SK-N-SH (cell line): ENCODE measurements around the gene KANSL3. TPM values are rescaled to one million over a fixed set of nuclear protein-coding genes. Genes with fewer than 3 reads are reported as not detected.

Experiments used
- CTCF ChIA-PET: fragments of 300-600, 350-600 bp; formaldehyde crosslinking; extraction: SDS; loops from one replicate; lab custom pipeline; 2021; lab: Yijun Ruan, JAX
- POLR2A ChIA-PET: fragments of 350-600 bp; sonication (Branson Sonifier 250); formaldehyde crosslinking; extraction: SDS; loops from one replicate; lab custom pipeline; 2020; ENCODE audit warnings: antibody characterized with exemption, inconsistent platforms; lab: Yijun Ruan, JAX
- DNase-seq: peaks from one replicate; pipeline ENCODE4 v3.0.0; 2012
- H2AFZ ChIP-seq: fragments of 200-600 bp; sonication (generic); 2 replicates; pipeline ENCODE4 v1.8.1; 2016; ENCODE audit warnings: antibody characterized with exemption, mild to moderate bottlenecking, low read depth
- H3F3A ChIP-seq: fragments of 200-600 bp; sonication (generic); replicated peaks from 2 replicates; pipeline ENCODE3; 2016; ENCODE audit warnings: antibody characterized with exemption, mild to moderate bottlenecking; ENCODE audit not compliant: insufficient read depth
- H3K27ac ChIP-seq, 2 experiments: fragments of 200-500 bp in 1 of 2; fragments of 200-600 bp in 1 of 2; sonication (Bioruptor generic) in 1 of 2; sonication (generic), shearing (Covaris generic) in 1 of 2; 2 replicates each; pipeline versions ENCODE4 v1.5.1 to v1.6.1; 2014 to 2016; ENCODE audit warnings: low read depth in 2 of 2, inconsistent platforms in 1 of 2, low read length in 1 of 2, mild to moderate bottlenecking in 1 of 2, mixed read lengths in 1 of 2
- H3K27me3 ChIP-seq: fragments of 200-600 bp; sonication (generic), shearing (Covaris generic); 2 replicates; pipeline ENCODE4 v1.6.1; 2016; ENCODE audit warnings: mixed run types; ENCODE audit not compliant: insufficient read depth
- H3K36me3 ChIP-seq, 2 experiments: fragments of 200-500 bp in 1 of 2; fragments of 200-600 bp in 1 of 2; sonication (Bioruptor generic) in 1 of 2; sonication (generic) in 1 of 2; replicated peaks in 1 of 2; 2 replicates each; pipeline versions ENCODE3 to v1.5.1; 2014 to 2016; ENCODE audit warnings: low read length in 1 of 2, mild to moderate bottlenecking in 1 of 2; ENCODE audit not compliant: insufficient read depth in 2 of 2, control insufficient read depth in 1 of 2
- H3K4me1 ChIP-seq, 2 experiments: fragments of 200-500 bp in 1 of 2; fragments of 200-600 bp in 1 of 2; sonication (Bioruptor generic) in 1 of 2; sonication (generic), shearing (Covaris generic) in 1 of 2; 2 replicates each; pipeline versions ENCODE4 v1.5.1 to v1.6.1; 2014 to 2016; ENCODE audit warnings: low read depth in 1 of 2, low read length in 1 of 2, mixed run types in 1 of 2; ENCODE audit not compliant: insufficient read depth in 2 of 2, control insufficient read depth in 1 of 2
- H3K4me2 ChIP-seq: fragments of 200-600 bp; sonication (generic), shearing (Covaris generic); 2 replicates; pipeline ENCODE4 v1.6.1; 2017; ENCODE audit warnings: mixed run types
- H3K4me3 ChIP-seq, 2 experiments: fragments of 200-500 bp in 1 of 2; fragments of 200-600 bp in 1 of 2; sonication (Bioruptor generic) in 1 of 2; sonication (generic), shearing (Covaris generic) in 1 of 2; 2 replicates each; pipeline versions ENCODE4 v1.5.1 to v1.8.1; 2014 to 2016; ENCODE audit warnings: low read depth in 2 of 2, inconsistent platforms in 1 of 2, low read length in 1 of 2, mild to moderate bottlenecking in 1 of 2, mixed read lengths in 1 of 2, moderate library complexity in 1 of 2
- H3K79me2 ChIP-seq: fragments of 200-600 bp; sonication (generic); 2 replicates; pipeline ENCODE4 v1.8.1; 2017; ENCODE audit warnings: mild to moderate bottlenecking; ENCODE audit not compliant: insufficient read depth
- H3K9ac ChIP-seq: fragments of 200-600 bp; sonication (generic); 2 replicates; pipeline ENCODE4 v1.6.1; 2017; ENCODE audit warnings: mixed run types
- H3K9me2 ChIP-seq: fragments of 200-600 bp; sonication (generic); 2 replicates; pipeline ENCODE4 v1.6.1; 2017; ENCODE audit warnings: mixed run types
- H3K9me3 ChIP-seq: fragments of 200-600 bp; sonication (generic); 2 replicates; pipeline ENCODE4 v1.6.1; 2017; ENCODE audit warnings: mixed run types, mild to moderate bottlenecking, moderate library complexity
- H4K20me1 ChIP-seq: fragments of 200-600 bp; sonication (generic); 2 replicates; pipeline ENCODE4 v1.6.1; 2017; ENCODE audit warnings: mild to moderate bottlenecking, mixed run types; ENCODE audit not compliant: insufficient read depth
- ELF1 ChIP-seq: IDR thresholded peaks from 2 replicates; pipeline ENCODE4 v1.4.0; 2012
- EP300 ChIP-seq, 2 experiments: IDR thresholded peaks; 2 replicates each; pipeline versions ENCODE4 v1.4.0 to v1.6.1; 2012; ENCODE audit warnings: borderline replicate concordance in 1 of 2, low read depth in 1 of 2, low read length in 1 of 2
- FOSL2 ChIP-seq: IDR thresholded peaks from 2 replicates; pipeline ENCODE4 v1.4.0; 2012; ENCODE audit warnings: low read depth, mild to moderate bottlenecking, moderate library complexity, borderline replicate concordance
- JUND ChIP-seq: IDR thresholded peaks from 2 replicates; pipeline ENCODE4 v1.4.0; 2012
- MEF2A ChIP-seq: IDR thresholded peaks from 2 replicates; pipeline ENCODE4 v1.4.0; 2012; ENCODE audit warnings: low read depth, borderline replicate concordance
- MXI1 ChIP-seq: IDR thresholded peaks from 2 replicates; pipeline ENCODE4 v1.6.1; 2012; ENCODE audit warnings: mild to moderate bottlenecking, low read depth, low read length, improper control_type of control experiment
- NRF1 ChIP-seq: IDR thresholded peaks from 2 replicates; pipeline ENCODE4 v1.6.1; 2012; ENCODE audit warnings: low read depth, mild to moderate bottlenecking, low read length
- PBX3 ChIP-seq: IDR thresholded peaks from 2 replicates; pipeline ENCODE4; 2012
- POLR2AphosphoS5 ChIP-seq: IDR thresholded peaks from 2 replicates; pipeline ENCODE4 v1.6.1; 2012; ENCODE audit warnings: low read depth, low read length
- RAD21 ChIP-seq: IDR thresholded peaks from 2 replicates; pipeline ENCODE4 v1.6.1; 2012; ENCODE audit warnings: mild to moderate bottlenecking, low read length
- RCOR1 ChIP-seq: fragments of 150-350 bp; IDR thresholded peaks from 2 replicates; pipeline ENCODE4 v1.6.1; 2017; ENCODE audit warnings: antibody characterized with exemption, low read length
- RFX5 ChIP-seq: IDR thresholded peaks from 2 replicates; pipeline ENCODE4 v1.6.1; 2012; ENCODE audit warnings: mild to moderate bottlenecking, improper control_type of control experiment, low read length
- SIN3A ChIP-seq: IDR thresholded peaks from 2 replicates; pipeline ENCODE4 v1.6.1; 2012; ENCODE audit warnings: low read depth, mild to moderate bottlenecking, low read length, moderate library complexity, borderline replicate concordance
- TCF12 ChIP-seq: IDR thresholded peaks from 2 replicates; pipeline ENCODE4 v1.4.0; 2012
- YY1 ChIP-seq: IDR thresholded peaks from 2 replicates; pipeline ENCODE4 v1.4.0; 2012; ENCODE audit warnings: low read depth, mild to moderate bottlenecking
- WGBS: methylation state at CpG from one replicate; pipeline ENCODE4 v1.1.6; 2017; ENCODE audit warnings: low lambda C conversion rate; 5-methylcytosine and 5-hydroxymethylcytosine counted together
- polyA plus RNA-seq, 3 experiments: library from polyadenylated mRNA; depleted of rRNA; stranded (reverse); fragments of >200 nt; gene quantifications; 2 replicates each; pipeline ENCODE4 v1.2.3, GENCODE V29; 2012
- TF ChIP-seq, protein P1 (sequence below): IDR thresholded peaks from 2 replicates; pipeline ENCODE4 v1.4.0; 2012; ENCODE audit warnings: low read depth, borderline replicate concordance
- TF ChIP-seq, protein P2 (sequence below): fragments of 200-600 bp; sonication (generic); IDR thresholded peaks from 2 replicates; pipeline ENCODE4 v1.6.1; 2017; ENCODE audit warnings: antibody characterized with exemption, mild to moderate bottlenecking, moderate library complexity
- TF ChIP-seq, protein P3 (sequence below): IDR thresholded peaks from 2 replicates; pipeline ENCODE4 v1.4.0; 2012; ENCODE audit warnings: low read depth
- TF ChIP-seq, protein P4 (sequence below): fragments of 150-350 bp; IDR thresholded peaks from 2 replicates; pipeline ENCODE4 v1.6.1; 2017; ENCODE audit warnings: antibody characterized with exemption, low read length, low read depth, borderline replicate concordance

KANSL3 gene
- polyA plus RNA-seq, 1 of the 3 experiments (the other 2 are of a cell fraction): 10.7 TPM

DNA sequence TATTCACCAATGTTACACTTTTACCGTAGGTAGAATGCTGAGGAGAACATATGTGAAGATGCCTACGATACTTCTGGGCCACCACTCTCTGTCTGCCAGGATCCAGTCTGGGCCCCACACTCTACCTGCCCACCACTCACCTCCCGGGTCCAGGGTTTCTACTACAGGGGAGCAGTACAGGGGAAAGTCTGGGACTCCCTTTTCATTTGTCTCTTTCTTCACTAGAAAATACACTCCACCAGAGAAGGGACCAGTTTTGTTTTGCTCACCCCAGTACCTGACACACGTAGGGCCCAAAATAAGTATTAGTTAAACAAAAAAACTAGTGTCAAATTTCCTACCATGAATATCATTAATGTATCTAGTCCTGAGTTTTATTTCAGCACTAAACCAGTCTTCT is 21.1 kb downstream of the KANSL3 start:
- Histone ChIP-seq H4K20me1 (no peaks in the 10 kb centered on the region), H3K4me3 (no peak overlapping the region), H2AFZ (no peak overlapping the region), H3K27ac (no peak overlapping the region), H3K27me3 (no peaks in the 10 kb centered on the region), H3K4me1 (no peaks in the 10 kb centered on the region), H3K9me3 (no peaks in the 10 kb centered on the region), H3K36me3 (peaks cover 38 to 39% of the 10 kb centered on the region in 2 experiments), H3K4me2 (no peak overlapping the region), H3K79me2 (peaks cover 33% of the 10 kb centered on the region), H3F3A (no peaks in the 10 kb centered on the region), H3K9ac (no peak overlapping the region), H3K9me2 (no peaks in the 10 kb centered on the region)
- CTCF ChIA-PET: no interaction called here
- no peak for TF ChIP-seq JUND
- TF ChIP-seq RAD21: no peak
- WGBS: 100% methylated on average over 4 of the region's 4 CpGs
- no peak for DNase-seq
- POLR2A ChIA-PET: no interaction called here

DNA sequence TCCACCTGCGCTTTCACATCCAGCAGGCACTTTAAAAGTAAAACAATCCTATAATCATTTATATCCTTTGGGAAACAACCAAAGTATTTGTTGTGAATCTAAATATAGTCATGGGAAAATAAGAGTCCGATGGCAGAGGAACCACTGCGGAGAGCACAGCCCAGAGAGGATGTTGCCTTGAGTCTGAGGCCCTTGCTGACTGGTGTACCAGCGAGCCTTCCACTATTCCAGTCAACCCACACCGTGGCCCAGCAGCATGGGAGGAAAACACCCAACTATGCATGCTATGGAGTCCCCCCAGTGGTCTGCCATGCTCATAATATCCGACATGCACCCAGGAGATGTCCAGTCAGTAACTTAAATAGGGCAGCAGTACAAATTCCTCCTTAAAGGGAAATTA is 21.6 kb downstream of the KANSL3 start:
- DNase-seq: no peak
- Histone ChIP-seq H4K20me1 (no peaks in the 10 kb centered on the region), H2AFZ (no peak overlapping the region), H3K9me2 (no peaks in the 10 kb centered on the region), H3K27me3 (no peaks in the 10 kb centered on the region), H3K4me2 (no peak overlapping the region), H3K79me2 (peaks cover 29% of the 10 kb centered on the region), H3K4me1 (no peaks in the 10 kb centered on the region), H3F3A (no peaks in the 10 kb centered on the region), H3K9ac (no peak overlapping the region), H3K36me3 (peaks cover 43% of the 10 kb centered on the region in 2 experiments), H3K4me3 (no peak overlapping the region), H3K9me3 (no peaks in the 10 kb centered on the region), H3K27ac (no peak overlapping the region)
- ChIA-PET POLR2A (no interaction called here), CTCF (interaction anchor here (1.2 kb wide), 1 partner anchor 208 kb away, joined by 3 read pairs; no protein-coding TSS in a partner anchor)
- WGBS: 94% methylated on average over 6 of the region's 6 CpGs
- no peak for TF ChIP-seq TCF12
- no peak for TF ChIP-seq POLR2AphosphoS5
- TF ChIP-seq RCOR1: no peak
- no peak for TF ChIP-seq RFX5
- no peak for TF ChIP-seq NRF1
- TF ChIP-seq, protein P1, sequence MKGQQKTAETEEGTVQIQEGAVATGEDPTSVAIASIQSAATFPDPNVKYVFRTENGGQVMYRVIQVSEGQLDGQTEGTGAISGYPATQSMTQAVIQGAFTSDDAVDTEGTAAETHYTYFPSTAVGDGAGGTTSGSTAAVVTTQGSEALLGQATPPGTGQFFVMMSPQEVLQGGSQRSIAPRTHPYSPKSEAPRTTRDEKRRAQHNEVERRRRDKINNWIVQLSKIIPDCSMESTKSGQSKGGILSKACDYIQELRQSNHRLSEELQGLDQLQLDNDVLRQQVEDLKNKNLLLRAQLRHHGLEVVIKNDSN: no peak
- TF ChIP-seq, protein P2, sequence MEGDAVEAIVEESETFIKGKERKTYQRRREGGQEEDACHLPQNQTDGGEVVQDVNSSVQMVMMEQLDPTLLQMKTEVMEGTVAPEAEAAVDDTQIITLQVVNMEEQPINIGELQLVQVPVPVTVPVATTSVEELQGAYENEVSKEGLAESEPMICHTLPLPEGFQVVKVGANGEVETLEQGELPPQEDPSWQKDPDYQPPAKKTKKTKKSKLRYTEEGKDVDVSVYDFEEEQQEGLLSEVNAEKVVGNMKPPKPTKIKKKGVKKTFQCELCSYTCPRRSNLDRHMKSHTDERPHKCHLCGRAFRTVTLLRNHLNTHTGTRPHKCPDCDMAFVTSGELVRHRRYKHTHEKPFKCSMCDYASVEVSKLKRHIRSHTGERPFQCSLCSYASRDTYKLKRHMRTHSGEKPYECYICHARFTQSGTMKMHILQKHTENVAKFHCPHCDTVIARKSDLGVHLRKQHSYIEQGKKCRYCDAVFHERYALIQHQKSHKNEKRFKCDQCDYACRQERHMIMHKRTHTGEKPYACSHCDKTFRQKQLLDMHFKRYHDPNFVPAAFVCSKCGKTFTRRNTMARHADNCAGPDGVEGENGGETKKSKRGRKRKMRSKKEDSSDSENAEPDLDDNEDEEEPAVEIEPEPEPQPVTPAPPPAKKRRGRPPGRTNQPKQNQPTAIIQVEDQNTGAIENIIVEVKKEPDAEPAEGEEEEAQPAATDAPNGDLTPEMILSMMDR: no peak

DNA sequence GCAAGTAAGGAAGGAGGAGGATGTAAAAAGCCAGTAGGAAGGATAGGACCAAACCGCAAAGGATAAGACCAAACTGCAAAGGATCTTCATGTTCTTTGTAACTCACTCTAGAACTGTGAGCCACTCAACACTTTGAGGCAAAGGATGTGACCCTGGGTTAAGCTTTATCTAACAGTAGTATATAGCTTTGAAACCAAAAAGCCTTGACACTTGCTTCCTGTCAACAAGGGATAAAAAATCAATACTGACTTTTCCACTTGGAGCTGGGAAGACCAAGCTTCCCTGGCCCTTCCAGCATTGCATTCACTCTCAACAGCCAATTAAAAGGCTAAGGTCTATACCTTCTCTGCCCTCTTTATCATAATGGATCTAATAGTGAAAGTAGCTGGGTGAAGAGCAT is 22.0 kb downstream of the KANSL3 start:
- no peak overlapping the region for H3K4me2 ChIP-seq
- no peak overlapping the region for H3K9ac ChIP-seq
- WGBS: 100% methylated on average over 1 of the region's 1 CpG
- H3K9me3 ChIP-seq: no peaks in the 10 kb centered on the region
- no peaks in the 10 kb centered on the region for H3F3A ChIP-seq
- no peak overlapping the region for H3K27ac ChIP-seq
- H3K4me1 ChIP-seq: no peaks in the 10 kb centered on the region
- H4K20me1 ChIP-seq: no peaks in the 10 kb centered on the region
- H3K79me2 ChIP-seq: peaks cover 25% of the 10 kb centered on the region
- H2AFZ ChIP-seq: no peak overlapping the region
- no peak overlapping the region for H3K4me3 ChIP-seq
- CTCF ChIA-PET: interaction anchor here (1.2 kb wide), 1 partner anchor 208 kb away, joined by 3 read pairs; no protein-coding TSS in a partner anchor
- H3K27me3 ChIP-seq: no peaks in the 10 kb centered on the region
- H3K36me3 ChIP-seq: peaks cover 47 to 48% of the 10 kb centered on the region in 2 experiments
- no peaks in the 10 kb centered on the region for H3K9me2 ChIP-seq
- DNase-seq: no peak
- POLR2A ChIA-PET: interaction anchor here (0.6 kb wide), 1 partner anchor 68 kb away, joined by 5 read pairs; no protein-coding TSS in a partner anchor
- TF ChIP-seq EP300 (IDR thresholded peaks at IDR 0.05; ENCODE audit: borderline replicate concordance in 1 of 2, low read depth in 1 of 2, low read length in 1 of 2) (no peak), FOSL2 (no peak), MEF2A (no peak), PBX3 (no peak), SIN3A (no peak), YY1 (no peak), TCF12 (no peak), MXI1 (no peak), ELF1 (no peak)
- TF ChIP-seq, protein P3, sequence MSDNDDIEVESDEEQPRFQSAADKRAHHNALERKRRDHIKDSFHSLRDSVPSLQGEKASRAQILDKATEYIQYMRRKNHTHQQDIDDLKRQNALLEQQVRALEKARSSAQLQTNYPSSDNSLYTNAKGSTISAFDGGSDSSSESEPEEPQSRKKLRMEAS: no peak
- TF ChIP-seq, protein P4, sequence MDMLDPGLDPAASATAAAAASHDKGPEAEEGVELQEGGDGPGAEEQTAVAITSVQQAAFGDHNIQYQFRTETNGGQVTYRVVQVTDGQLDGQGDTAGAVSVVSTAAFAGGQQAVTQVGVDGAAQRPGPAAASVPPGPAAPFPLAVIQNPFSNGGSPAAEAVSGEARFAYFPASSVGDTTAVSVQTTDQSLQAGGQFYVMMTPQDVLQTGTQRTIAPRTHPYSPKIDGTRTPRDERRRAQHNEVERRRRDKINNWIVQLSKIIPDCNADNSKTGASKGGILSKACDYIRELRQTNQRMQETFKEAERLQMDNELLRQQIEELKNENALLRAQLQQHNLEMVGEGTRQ: no peak
